HG03039 (cell line): ENCODE measurements around the gene PNPLA1.
"Not testable (repeated sequence)": the region's sequence is repeated elsewhere in the genome, so short reads cannot be mapped to it uniquely, and the experiment has no call there.

ENCODE experiments used
- ATAC-seq: cut with Tn5 transposase; IDR thresholded peaks from one replicate; pipeline ENCODE4 v1.9.1; 2021; ENCODE audit warnings: mild to moderate bottlenecking, moderate library complexity; ENCODE audit not compliant: unreplicated experiment

Gene PNPLA1

GRCh38 chr6:36334832-36335459, 65.1 kb downstream of the PNPLA1 start:
- no peak for ATAC-seq

- no peak for ATAC-seq
Observed at GRCh38 chr6:36335465-36336207, 65.8 kb downstream of the PNPLA1 start.

GRCh38 chr6:36336208-36336710, 66.4 kb downstream of the PNPLA1 start:
- no peak for ATAC-seq

- no peak for ATAC-seq
Observed at GRCh38 chr6:36336779-36337241, 67.0 kb downstream of the PNPLA1 start, which contains the start of gene BNIP5. BNIP5 (minus strand) TSS chr6:36336888; CDS start chr6:36330690, 6,198 bp downstream.

GRCh38 chr6:36337814-36338213, 68.0 kb downstream of the PNPLA1 start:
- ATAC-seq: no peak

- ATAC-seq: not testable (repeated sequence)
Observed at GRCh38 chr6:36338223-36338622, 68.4 kb downstream of the PNPLA1 start.

- no peak for ATAC-seq
Observed at GRCh38 chr6:36339146-36339545, 69.3 kb downstream of the PNPLA1 start.

GRCh38 chr6:36340306-36340617, 70.4 kb downstream of the PNPLA1 start:
- ATAC-seq: no peak

- no peak for ATAC-seq
Observed at GRCh38 chr6:36340618-36341454, 71.0 kb downstream of the PNPLA1 start.

- no peak for ATAC-seq
Observed at GRCh38 chr6:36343109-36343680, 73.3 kb downstream of the PNPLA1 start.

- ATAC-seq: no peak
Observed at GRCh38 chr6:36345681-36346466, 76.0 kb downstream of the PNPLA1 start.

GRCh38 chr6:36346486-36347273, 76.8 kb downstream of the PNPLA1 start:
- no peak for ATAC-seq

GRCh38 chr6:36347621-36348020, 77.8 kb downstream of the PNPLA1 start:
- ATAC-seq: no peak

- no peak for ATAC-seq
Observed at GRCh38 chr6:36349240-36349639, 79.4 kb downstream of the PNPLA1 start.

- no peak for ATAC-seq
Observed at GRCh38 chr6:36350082-36350481, 80.2 kb downstream of the PNPLA1 start.

GRCh38 chr6:36350681-36351571, 81.1 kb downstream of the PNPLA1 start:
- no peak for ATAC-seq

GRCh38 chr6:36352477-36353157, 82.8 kb downstream of the PNPLA1 start:
- no peak for ATAC-seq

GRCh38 chr6:36353411-36353915, 83.6 kb downstream of the PNPLA1 start:
- ATAC-seq: no peak
